Neural cell (in vitro differentiated cells): ENCODE measurements around the gene MAN2C1. TPM values are rescaled to one million over a fixed set of nuclear protein-coding genes. Genes with fewer than 3 reads are reported as not detected.

Experiments
- H2AFZ ChIP-seq: fragments of 200-600, 300-800 bp; sonication (generic), shearing (Covaris generic); 2 replicates; pipeline ENCODE4 v1.6.0; 2014; ENCODE audit warnings: low read depth, mild to moderate bottlenecking, antibody characterized with exemption, low read length, moderate library complexity
- H3F3A ChIP-seq: fragments of 200-600 bp; shearing (Covaris generic); 2 replicates; pipeline ENCODE4 v1.6.1; 2016; ENCODE audit warnings: mild to moderate bottlenecking, moderate library complexity, mixed read lengths, antibody characterized with exemption, low read length; ENCODE audit not compliant: insufficient read depth, poor library complexity, severe bottlenecking
- H3K27ac ChIP-seq: fragments of 200-600, 300-800 bp; sonication (generic), shearing (Covaris generic); 2 replicates; pipeline ENCODE4 v1.5.1; 2014; ENCODE audit warnings: mild to moderate bottlenecking, low read length, moderate library complexity
- H3K27me3 ChIP-seq: fragments of 300-800, 200-600 bp; sonication (generic), shearing (Covaris generic); 2 replicates; pipeline ENCODE4 v1.6.0; 2014; ENCODE audit warnings: mild to moderate bottlenecking, low read depth, low read length, moderate library complexity; ENCODE audit not compliant: insufficient read depth
- H3K36me3 ChIP-seq: fragments of 300-800, 200-600 bp; sonication (generic), shearing (Covaris generic); 2 replicates; pipeline ENCODE4 v1.5.1; 2014; ENCODE audit warnings: mild to moderate bottlenecking, antibody characterized with exemption, low read length, moderate library complexity; ENCODE audit not compliant: insufficient read depth
- H3K4me2 ChIP-seq: fragments of 300-800, 200-600 bp; sonication (generic), shearing (Covaris generic); 2 replicates; pipeline ENCODE4 v1.6.0; 2014; ENCODE audit warnings: mild to moderate bottlenecking, low read length
- H3K4me3 ChIP-seq: fragments of 300-800, 200-600 bp; sonication (generic), shearing (Covaris generic); 2 replicates; pipeline ENCODE4 v1.5.1; 2014; ENCODE audit warnings: mild to moderate bottlenecking, low read length, moderate library complexity
- H3K79me2 ChIP-seq: fragments of 200-600 bp; shearing (Covaris generic); replicated peaks from 2 replicates; pipeline ENCODE4 v1.6.0; 2014; ENCODE audit warnings: mild to moderate bottlenecking, low read length, moderate library complexity; ENCODE audit not compliant: insufficient read depth
- H3K9ac ChIP-seq: fragments of 300-800, 200-600 bp; sonication (generic), shearing (Covaris generic); 2 replicates; pipeline ENCODE4 v1.6.1; 2016; ENCODE audit warnings: mild to moderate bottlenecking, low read length, mixed read lengths
- H3K9me2 ChIP-seq: fragments of 200-600 bp; shearing (Covaris generic); 2 replicates; pipeline ENCODE4 v1.6.1; 2016; ENCODE audit warnings: mild to moderate bottlenecking, low read length, mixed read lengths; ENCODE audit not compliant: insufficient read depth
- H3K9me3 ChIP-seq: fragments of 200-600, 300-800 bp; sonication (generic), shearing (Covaris generic); 2 replicates; pipeline ENCODE4 v1.6.1; 2016; ENCODE audit warnings: mild to moderate bottlenecking, mixed run types, low read length, moderate library complexity, mixed read lengths
- H4K20me1 ChIP-seq: fragments of 200-600 bp; shearing (Covaris generic); 2 replicates; pipeline ENCODE4 v1.6.1; 2016; ENCODE audit warnings: mild to moderate bottlenecking, mixed run types; ENCODE audit not compliant: insufficient read depth
- CTCF ChIP-seq: fragments of 450-650 bp; IDR thresholded peaks from 2 replicates; pipeline ENCODE4 v1.5.1; 2014; ENCODE audit warnings: antibody characterized with exemption, mild to moderate bottlenecking, moderate library complexity; ENCODE audit not compliant: poor library complexity, severe bottlenecking
- EP300 ChIP-seq: fragments of 450-650 bp; conservative IDR thresholded peaks from 2 replicates; pipeline ENCODE4 v1.6.1; 2014; ENCODE audit warnings: antibody characterized with exemption, mild to moderate bottlenecking, moderate library complexity; ENCODE audit not compliant: poor library complexity, severe bottlenecking
- EZH2 ChIP-seq: fragments of 200-600, 300-800 bp; shearing (Covaris generic), sonication (generic); IDR thresholded peaks from 2 replicates; pipeline ENCODE4 v1.6.1; 2014; ENCODE audit warnings: antibody characterized with exemption, low read length, borderline replicate concordance, mild to moderate bottlenecking; ENCODE audit not compliant: insufficient read depth, poor library complexity, severe bottlenecking
- MXI1 ChIP-seq: fragments of 450-650 bp; conservative IDR thresholded peaks from 2 replicates; pipeline ENCODE4 v1.6.1; 2014; ENCODE audit warnings: antibody characterized with exemption, mild to moderate bottlenecking; ENCODE audit not compliant: poor library complexity, severe bottlenecking
- POLR2AphosphoS5 ChIP-seq: IDR thresholded peaks from 2 replicates; pipeline ENCODE4 v1.6.1; 2012
- RAD21 ChIP-seq: fragments of 450-650 bp; conservative IDR thresholded peaks from 2 replicates; pipeline ENCODE4 v1.6.1; 2014; ENCODE audit warnings: antibody characterized with exemption, mild to moderate bottlenecking, moderate library complexity
- SMC3 ChIP-seq: fragments of 450-650 bp; conservative IDR thresholded peaks from 2 replicates; pipeline ENCODE4 v1.6.1; 2014; ENCODE audit warnings: antibody characterized with exemption, mild to moderate bottlenecking, moderate library complexity; ENCODE audit not compliant: poor library complexity
- TAF1 ChIP-seq: IDR thresholded peaks from 2 replicates; pipeline ENCODE4 v1.6.1; 2012; ENCODE audit warnings: low read depth
- polyA plus RNA-seq: library from polyadenylated mRNA; depleted of rRNA; stranded (reverse); fragments of >200 nt; gene quantifications from 2 replicates; pipeline ENCODE4 v1.2.3, GENCODE V29; 2014
- TF ChIP-seq, protein P1 (sequence below): IDR thresholded peaks from 2 replicates; pipeline ENCODE4 v1.6.1; 2012; ENCODE audit warnings: borderline replicate concordance

Gene MAN2C1
- polyA plus RNA-seq, 1 donor from 2014 or later, result 261 TPM

GRCh38 chr15:75410196-75410595 is 41.8 kb upstream of the MAN2C1 start:
- TF ChIP-seq, protein P1, sequence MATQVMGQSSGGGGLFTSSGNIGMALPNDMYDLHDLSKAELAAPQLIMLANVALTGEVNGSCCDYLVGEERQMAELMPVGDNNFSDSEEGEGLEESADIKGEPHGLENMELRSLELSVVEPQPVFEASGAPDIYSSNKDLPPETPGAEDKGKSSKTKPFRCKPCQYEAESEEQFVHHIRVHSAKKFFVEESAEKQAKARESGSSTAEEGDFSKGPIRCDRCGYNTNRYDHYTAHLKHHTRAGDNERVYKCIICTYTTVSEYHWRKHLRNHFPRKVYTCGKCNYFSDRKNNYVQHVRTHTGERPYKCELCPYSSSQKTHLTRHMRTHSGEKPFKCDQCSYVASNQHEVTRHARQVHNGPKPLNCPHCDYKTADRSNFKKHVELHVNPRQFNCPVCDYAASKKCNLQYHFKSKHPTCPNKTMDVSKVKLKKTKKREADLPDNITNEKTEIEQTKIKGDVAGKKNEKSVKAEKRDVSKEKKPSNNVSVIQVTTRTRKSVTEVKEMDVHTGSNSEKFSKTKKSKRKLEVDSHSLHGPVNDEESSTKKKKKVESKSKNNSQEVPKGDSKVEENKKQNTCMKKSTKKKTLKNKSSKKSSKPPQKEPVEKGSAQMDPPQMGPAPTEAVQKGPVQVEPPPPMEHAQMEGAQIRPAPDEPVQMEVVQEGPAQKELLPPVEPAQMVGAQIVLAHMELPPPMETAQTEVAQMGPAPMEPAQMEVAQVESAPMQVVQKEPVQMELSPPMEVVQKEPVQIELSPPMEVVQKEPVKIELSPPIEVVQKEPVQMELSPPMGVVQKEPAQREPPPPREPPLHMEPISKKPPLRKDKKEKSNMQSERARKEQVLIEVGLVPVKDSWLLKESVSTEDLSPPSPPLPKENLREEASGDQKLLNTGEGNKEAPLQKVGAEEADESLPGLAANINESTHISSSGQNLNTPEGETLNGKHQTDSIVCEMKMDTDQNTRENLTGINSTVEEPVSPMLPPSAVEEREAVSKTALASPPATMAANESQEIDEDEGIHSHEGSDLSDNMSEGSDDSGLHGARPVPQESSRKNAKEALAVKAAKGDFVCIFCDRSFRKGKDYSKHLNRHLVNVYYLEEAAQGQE, result no peak
- TF ChIP-seq TAF1, result no peak
- Histone ChIP-seq H3F3A (no peaks in the 10 kb centered on the region), H3K9me2 (no peaks in the 10 kb centered on the region), H3K27me3 (no peaks in the 10 kb centered on the region), H2AFZ (no peak overlapping the region), H3K4me3 (no peak overlapping the region), H3K79me2 (no peaks in the 10 kb centered on the region), H3K9ac (no peak overlapping the region), H3K4me2 (no peak overlapping the region), H3K9me3 (no peaks in the 10 kb centered on the region), H4K20me1 (no peaks in the 10 kb centered on the region), H3K36me3 (peaks cover 8% of the 10 kb centered on the region), H3K27ac (no peak overlapping the region)

DNA sequence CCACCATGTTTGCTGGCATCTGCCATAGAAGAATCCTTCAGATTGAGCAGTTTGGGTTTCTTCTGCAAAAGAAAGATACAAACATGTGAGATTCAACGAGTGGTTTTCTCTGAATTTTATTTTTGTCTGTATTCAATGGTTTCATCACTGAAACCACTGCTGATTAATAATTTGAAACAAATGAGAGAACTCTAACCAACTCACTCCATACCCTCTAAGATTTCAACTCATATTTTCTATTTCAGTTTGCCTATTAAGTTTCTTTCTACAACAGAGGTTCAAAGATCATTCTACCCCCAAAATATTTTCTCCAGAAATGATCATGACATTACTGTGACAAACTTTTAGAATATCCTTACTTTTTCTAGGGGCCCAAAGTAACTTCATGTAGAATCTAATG is 38.7 kb upstream of the MAN2C1 start:
- Histone ChIP-seq H3F3A (no peaks in the 10 kb centered on the region), H3K9ac (no peak overlapping the region), H3K4me3 (no peak overlapping the region), H3K36me3 (peaks cover 5% of the 10 kb centered on the region), H3K9me3 (no peaks in the 10 kb centered on the region), H3K9me2 (no peaks in the 10 kb centered on the region), H3K4me2 (no peak overlapping the region), H3K79me2 (no peaks in the 10 kb centered on the region), H2AFZ (no peak overlapping the region), H3K27ac (no peak overlapping the region), H3K27me3 (no peaks in the 10 kb centered on the region), H4K20me1 (no peaks in the 10 kb centered on the region)
- TF ChIP-seq MXI1, result no peak
- TF ChIP-seq CTCF, result no peak
- TF ChIP-seq POLR2AphosphoS5, result no peak
- TF ChIP-seq SMC3, result no peak
- TF ChIP-seq EP300, result no peak
- TF ChIP-seq RAD21, result no peak
- no peak for TF ChIP-seq TAF1
- TF ChIP-seq EZH2, result no peak
- TF ChIP-seq, protein P1, result no peak
